GM12891 (cell line): Measurements from ENCODE around the gene CACHD1.
"Not testable (repeated sequence)": the region's sequence is repeated elsewhere in the genome, so short reads cannot be mapped to it uniquely, and the experiment has no call there.

Source experiments
- POLR2A ChIP-seq: IDR thresholded peaks from 2 replicates; pipeline ENCODE4 v1.6.1; 2011; ENCODE audit warnings: low read depth, low read length, control low read depth
- TAF1 ChIP-seq: IDR thresholded peaks from 2 replicates; pipeline ENCODE4 v1.6.1; 2011; ENCODE audit warnings: low read depth, low read length, control low read depth

GRCh38 chr1:64610950-64611349 is 141.0 kb downstream of the CACHD1 start:
- not testable (repeated sequence) for TF ChIP-seq TAF1, POLR2A
